Lung (tissue), 12 donors: ENCODE results near the gene BTBD2. TPM values are rescaled to one million over a fixed set of nuclear protein-coding genes. Genes with fewer than 3 reads are reported as not detected.

Source experiments
- ATAC-seq: fragments of 200-7000 bp; cut with Tn5 transposase; one replicate; pipeline ENCODE4 v1.9.1; 2020; ENCODE audit warnings: moderate number of reproducible peaks; ENCODE audit not compliant: insufficient read depth, low FRiP score
- DNase-seq, 3 donors: peaks; one replicate each; pipeline ENCODE4 v3.0.0-alpha.2; 2013 to 2017
- H3K27ac ChIP-seq, 2 donors: one replicate each; pipeline ENCODE4 v1.5.1; 2013; ENCODE audit warnings: mild to moderate bottlenecking in 2 of 2, moderate library complexity in 2 of 2, control low read depth in 1 of 2, inconsistent platforms in 1 of 2, low read depth in 1 of 2, low read length in 1 of 2
- H3K27me3 ChIP-seq, 3 donors: one replicate each; pipeline ENCODE4 v1.5.1; 2013; ENCODE audit warnings: low read length in 2 of 3; ENCODE audit not compliant: control insufficient read depth in 3 of 3, insufficient read depth in 3 of 3
- H3K36me3 ChIP-seq, 4 donors: one replicate each; pipeline ENCODE4 v1.5.1; 2013; ENCODE audit warnings: low read length in 4 of 4, mild to moderate bottlenecking in 1 of 4, moderate library complexity in 1 of 4; ENCODE audit not compliant: control insufficient read depth in 4 of 4, insufficient read depth in 4 of 4
- H3K4me1 ChIP-seq, 5 donors: one replicate each; pipeline ENCODE4 v1.5.1; 2013; ENCODE audit warnings: low read length in 5 of 5, mild to moderate bottlenecking in 2 of 5, moderate library complexity in 1 of 5; ENCODE audit not compliant: control insufficient read depth in 5 of 5, insufficient read depth in 5 of 5
- H3K4me3 ChIP-seq: one replicate; pipeline ENCODE4 v1.5.1; 2013; ENCODE audit warnings: mild to moderate bottlenecking, control low read depth, moderate library complexity
- H3K9ac ChIP-seq, 2 donors: one replicate each; pipeline ENCODE4 v1.5.1; 2013; ENCODE audit warnings: low read length in 2 of 2, control low read depth in 1 of 2; ENCODE audit not compliant: insufficient read depth in 1 of 2
- H3K9me3 ChIP-seq, 4 donors: one replicate each; pipeline ENCODE4 v1.5.1; 2013; ENCODE audit warnings: low read length in 3 of 4, mild to moderate bottlenecking in 1 of 4, moderate library complexity in 1 of 4; ENCODE audit not compliant: control insufficient read depth in 4 of 4, insufficient read depth in 3 of 4
- CTCF ChIP-seq: IDR thresholded peaks from 2 replicates; pipeline ENCODE4 v1.5.1; 2012; ENCODE audit warnings: mild to moderate bottlenecking; ENCODE audit errors: control extremely low read depth, extremely low read depth
- WGBS, 2 donors: extraction: QIAGEN DNeasy Blood & Tissue Kit; methylation state at CpG; one replicate each; pipeline ENCODE4 v1.1.7; 2013; 5-methylcytosine and 5-hydroxymethylcytosine counted together
- polyA plus RNA-seq, 2 donors: library from polyadenylated mRNA; stranded (reverse); fragments of 200-250 nt; gene quantifications; one replicate each; pipeline ENCODE4 v1.2.1, GENCODE V29; 2013
- total RNA-seq, 2 donors: library from RNA; depleted of rRNA in 1 of 2; stranded (reverse); fragments of >200 nt in 1 of 2; gene quantifications; one replicate each; pipeline ENCODE4 v1.2.1, GENCODE V29; 2014 to 2021
- donor health status: control.
- donor health status: control.
- donor health status: Bipolar disorder and iron deficiency.
- donor health status: healthy.
- donor health status: DM: yes; HTN: yes; CAD: no.

Gene BTBD2
- total and polyA plus RNA-seq, 4 donors, result 35.5 to 62.3 (median 44.8) TPM

GRCh38 chr19:1942934-1943555, 72.5 kb downstream of the BTBD2 start:
- peak overlapping the region; percentile 18 to 96 for H3K27ac ChIP-seq
- WGBS, 2 donors, result 11 to 22% methylated on average over 21 of the region's 21 CpGs
- ATAC-seq, result no peak

GRCh38 chr19:1942078-1942933, 73.2 kb downstream of the BTBD2 start:
- peaks cover 0 to 20% (median 9%) of the 10 kb centered on the region in 5 donors for H3K4me1 ChIP-seq

More at GRCh38 chr19:1942934-1943555, 72.5 kb downstream of the BTBD2 start:
- Histone ChIP-seq H3K27me3 (no peaks in the 10 kb centered on the region), H3K9me3 (no peaks in the 10 kb centered on the region), H3K9ac (no peak overlapping the region), H3K4me1 (peaks cover 0 to 20% (median 9%) of the 10 kb centered on the region in 5 donors), H3K4me3 (no peak overlapping the region), H3K36me3 (no peaks in the 10 kb centered on the region)
- DNase-seq, result no peak
- no peak for TF ChIP-seq CTCF

GRCh38 chr19:1941146-1942077, 74.1 kb downstream of the BTBD2 start, which contains the start of gene CSNK1G2:
CSNK1G2 (plus strand) TSS chr19:1941172; CDS start chr19:1969773, 28,601 bp downstream.
- no peak for TF ChIP-seq CTCF
- H3K4me3 ChIP-seq, result peak within 1 kb of the TSS; percentile 75
- peak; percentile 2 for ATAC-seq
- 1% methylated on average over 49 to 97 of the region's 97 CpGs for WGBS, 2 donors
- no peaks in the 10 kb centered on the region for H3K9me3 ChIP-seq
- peak within 1 kb of the TSS; percentile 95 to 96 for H3K27ac ChIP-seq
- no peaks in the 10 kb centered on the region for H3K36me3 ChIP-seq
- H3K4me1 ChIP-seq, result peaks cover 0 to 20% (median 9%) of the 10 kb centered on the region in 5 donors
- DNase-seq, result no peak
- H3K27me3 ChIP-seq, result no peaks in the 10 kb centered on the region
- H3K9ac ChIP-seq, result peak within 1 kb of the TSS; percentile 89 to 93

More at GRCh38 chr19:1942078-1942933, 73.2 kb downstream of the BTBD2 start:
- H3K9me3 ChIP-seq, result no peaks in the 10 kb centered on the region
- H3K27me3 ChIP-seq, result no peaks in the 10 kb centered on the region
- peak overlapping the region; percentile 75 for H3K4me3 ChIP-seq
- peak overlapping the region in 1 of 2 donors; percentile 46 for H3K9ac ChIP-seq
- no peaks in the 10 kb centered on the region for H3K36me3 ChIP-seq
- 0 to 1% methylated on average over 40 of the region's 40 CpGs for WGBS, 2 donors
- TF ChIP-seq CTCF, result no peak
- H3K27ac ChIP-seq, result peak overlapping the region; percentile 71 to 96
- DNase-seq (peak; percentile 79 to 81 (median 81)), ATAC-seq (no peak)
